Lower leg skin (tissue), 3 donors: ENCODE data around the gene KIRREL3.

Experiments
- POLR2A ChIP-seq, 2 donors: fragments of 450-650 bp; IDR thresholded peaks; one replicate each; pipeline ENCODE4 v1.6.1; 2016 to 2017; ENCODE audit warnings: antibody characterized with exemption in 2 of 2, mild to moderate bottlenecking in 1 of 2, moderate library complexity in 1 of 2
- TF ChIP-seq, protein P1 (sequence below), 3 donors: fragments of 450-650 bp; IDR thresholded peaks; one replicate each; pipeline ENCODE4 v1.5.1; 2016; ENCODE audit warnings: antibody characterized with exemption in 3 of 3, mild to moderate bottlenecking in 3 of 3, moderate library complexity in 2 of 3

DNA sequence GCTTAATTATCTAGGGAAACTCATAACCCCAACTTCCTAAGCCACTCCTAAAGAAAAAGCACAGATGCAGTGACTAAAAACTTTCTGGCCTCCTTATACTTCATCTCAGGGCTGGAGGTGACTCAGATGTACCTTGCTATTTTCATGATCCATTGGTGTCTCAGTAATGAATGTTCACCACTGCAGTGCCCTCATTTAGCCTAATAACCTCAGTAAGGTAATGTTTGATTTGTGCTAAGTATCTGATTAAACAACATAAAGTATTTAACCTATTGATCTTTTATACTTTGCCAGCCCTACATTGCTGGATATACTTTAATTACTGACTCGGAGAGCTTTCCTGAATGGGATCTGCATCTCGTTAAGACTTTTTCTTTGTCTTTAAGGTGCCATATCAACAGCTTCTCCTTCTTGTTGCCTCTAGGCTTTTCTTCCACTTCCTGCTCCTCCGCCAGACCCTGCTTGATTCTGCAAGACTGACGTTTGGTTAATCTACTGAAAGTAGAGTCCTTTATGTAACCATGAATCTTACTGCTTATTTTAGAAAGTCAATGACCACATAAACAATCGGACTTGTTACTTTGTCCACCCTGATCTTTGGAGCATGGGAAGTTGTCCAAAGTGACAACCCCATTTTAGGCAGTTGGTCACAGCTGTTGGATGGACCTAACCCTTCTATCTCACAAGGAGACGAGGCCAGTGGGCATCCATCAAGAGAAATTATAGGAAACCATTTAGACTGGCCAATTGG lies 342.1 kb downstream of the KIRREL3 start:
- TF ChIP-seq, protein P1, sequence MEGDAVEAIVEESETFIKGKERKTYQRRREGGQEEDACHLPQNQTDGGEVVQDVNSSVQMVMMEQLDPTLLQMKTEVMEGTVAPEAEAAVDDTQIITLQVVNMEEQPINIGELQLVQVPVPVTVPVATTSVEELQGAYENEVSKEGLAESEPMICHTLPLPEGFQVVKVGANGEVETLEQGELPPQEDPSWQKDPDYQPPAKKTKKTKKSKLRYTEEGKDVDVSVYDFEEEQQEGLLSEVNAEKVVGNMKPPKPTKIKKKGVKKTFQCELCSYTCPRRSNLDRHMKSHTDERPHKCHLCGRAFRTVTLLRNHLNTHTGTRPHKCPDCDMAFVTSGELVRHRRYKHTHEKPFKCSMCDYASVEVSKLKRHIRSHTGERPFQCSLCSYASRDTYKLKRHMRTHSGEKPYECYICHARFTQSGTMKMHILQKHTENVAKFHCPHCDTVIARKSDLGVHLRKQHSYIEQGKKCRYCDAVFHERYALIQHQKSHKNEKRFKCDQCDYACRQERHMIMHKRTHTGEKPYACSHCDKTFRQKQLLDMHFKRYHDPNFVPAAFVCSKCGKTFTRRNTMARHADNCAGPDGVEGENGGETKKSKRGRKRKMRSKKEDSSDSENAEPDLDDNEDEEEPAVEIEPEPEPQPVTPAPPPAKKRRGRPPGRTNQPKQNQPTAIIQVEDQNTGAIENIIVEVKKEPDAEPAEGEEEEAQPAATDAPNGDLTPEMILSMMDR (IDR thresholded peaks at IDR 0.05), result no peak
- TF ChIP-seq POLR2A (IDR thresholded peaks at IDR 0.05), result no peak
